NCI-H2081 treated with DMSO at 0.1 percent for 48 hours (cell line): ENCODE results near the gene DACT3.
"Not testable (repeated sequence)": the region's sequence is repeated elsewhere in the genome, so short reads cannot be mapped to it uniquely, and the experiment has no call there.

Experiments used
- DNase-seq: peaks from one replicate; lab custom pipeline; 2025; lab: John Stamatoyannopoulos, UW

Gene DACT3

DNA sequence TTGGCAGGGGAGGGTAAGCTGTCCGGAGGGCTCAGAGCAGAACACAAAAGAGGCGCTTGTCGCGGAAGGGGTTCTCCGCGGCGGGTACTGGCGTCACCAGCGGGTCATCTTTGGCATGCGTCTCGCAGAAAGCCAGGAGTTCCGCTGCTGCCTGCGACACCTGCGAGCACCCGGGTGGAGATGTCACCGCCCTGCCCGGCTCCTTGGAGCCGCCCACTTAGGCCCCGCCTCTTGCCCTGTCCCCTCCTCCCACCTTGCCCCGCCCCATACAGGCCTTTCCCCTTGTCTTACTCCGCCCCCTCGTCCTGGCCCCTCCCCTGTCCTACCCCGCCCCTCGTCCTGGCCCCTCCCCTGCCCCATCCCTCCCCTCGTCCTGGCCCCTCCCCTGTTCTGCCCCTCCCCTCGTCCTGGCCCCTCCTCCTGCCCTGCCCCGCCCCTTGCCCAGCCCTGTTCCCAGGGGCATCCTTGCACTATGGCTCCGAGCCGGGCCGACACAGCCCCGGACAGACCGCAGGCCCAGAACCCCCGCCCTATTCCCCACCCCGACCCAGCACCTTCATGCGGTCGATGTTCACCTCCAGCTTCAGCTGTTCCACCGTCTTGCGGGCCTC, 26.8 kb downstream of the DACT3 start:
- DNase-seq: no peak

DNA sequence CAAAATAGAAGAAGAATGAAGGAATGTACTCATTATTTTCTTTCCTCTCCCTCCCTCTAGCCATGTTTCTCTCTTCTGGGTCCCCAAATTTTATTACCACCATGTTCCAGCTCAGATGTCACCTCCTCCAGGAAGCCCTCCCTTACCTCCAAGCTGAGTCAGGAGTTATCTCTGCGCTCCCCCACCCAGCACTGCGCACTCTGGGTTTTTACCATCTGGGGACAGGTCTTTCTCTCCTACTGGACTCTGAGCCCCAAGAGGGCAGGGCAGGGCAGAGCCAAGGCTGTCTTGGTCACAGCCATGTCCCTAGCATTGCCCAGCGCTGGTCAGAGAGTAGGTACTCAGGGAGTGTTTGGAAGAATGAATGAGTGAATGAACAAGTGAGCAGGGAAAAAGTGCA, 27.9 kb downstream of the DACT3 start:
- no peak for DNase-seq

DNA sequence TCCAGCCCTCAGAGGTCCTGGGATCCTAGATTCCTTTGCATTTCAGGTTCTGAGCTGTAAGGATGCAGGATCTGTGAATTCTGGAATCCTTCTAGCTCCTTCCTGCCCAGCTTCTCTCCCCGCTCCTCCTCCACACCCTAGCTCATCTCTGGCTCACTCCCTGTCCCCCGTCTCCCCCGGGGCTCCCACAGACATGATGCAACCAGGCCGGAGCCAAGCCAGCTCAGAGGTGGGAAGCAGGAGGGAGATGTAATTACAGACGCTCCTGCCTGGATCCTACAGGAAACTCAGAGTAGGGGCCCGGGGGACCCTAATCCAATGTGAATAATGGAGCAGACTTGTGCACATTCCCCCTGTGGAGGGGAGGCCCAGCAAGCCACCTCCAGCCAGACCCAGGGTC, 29.5 kb downstream of the DACT3 start:
- DNase-seq: no peak

DNA sequence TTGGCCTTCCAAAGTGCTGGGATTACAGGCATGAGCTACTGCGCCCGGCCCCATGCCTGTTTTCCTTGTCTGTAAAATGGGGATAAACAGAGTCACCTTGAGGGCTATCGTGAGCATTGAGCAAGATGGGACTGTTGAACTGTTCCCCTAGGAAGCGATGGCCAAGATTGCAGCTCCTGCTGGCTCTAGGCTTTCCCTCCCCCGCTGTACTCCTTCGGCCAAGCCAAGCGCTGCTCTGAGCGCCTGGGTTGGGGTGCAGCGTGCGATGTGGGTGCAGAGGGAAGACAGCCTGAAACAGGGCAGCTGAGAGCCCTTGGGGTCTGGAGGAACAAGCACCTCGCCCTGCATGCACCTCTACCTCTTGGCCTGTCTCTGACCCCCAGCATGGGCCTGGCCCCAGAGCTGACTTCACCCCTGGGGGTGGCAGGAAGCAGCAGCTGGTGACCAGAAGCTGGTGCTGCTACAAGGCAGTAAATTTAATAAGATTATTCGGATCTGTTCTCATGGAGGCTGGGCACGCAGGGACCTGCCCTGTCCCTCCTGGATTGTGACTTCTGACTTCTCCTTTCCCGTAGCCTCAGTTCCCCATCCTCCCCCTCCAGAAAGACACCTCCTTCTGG, 30.3 kb downstream of the DACT3 start:
- no peak for DNase-seq

DNA sequence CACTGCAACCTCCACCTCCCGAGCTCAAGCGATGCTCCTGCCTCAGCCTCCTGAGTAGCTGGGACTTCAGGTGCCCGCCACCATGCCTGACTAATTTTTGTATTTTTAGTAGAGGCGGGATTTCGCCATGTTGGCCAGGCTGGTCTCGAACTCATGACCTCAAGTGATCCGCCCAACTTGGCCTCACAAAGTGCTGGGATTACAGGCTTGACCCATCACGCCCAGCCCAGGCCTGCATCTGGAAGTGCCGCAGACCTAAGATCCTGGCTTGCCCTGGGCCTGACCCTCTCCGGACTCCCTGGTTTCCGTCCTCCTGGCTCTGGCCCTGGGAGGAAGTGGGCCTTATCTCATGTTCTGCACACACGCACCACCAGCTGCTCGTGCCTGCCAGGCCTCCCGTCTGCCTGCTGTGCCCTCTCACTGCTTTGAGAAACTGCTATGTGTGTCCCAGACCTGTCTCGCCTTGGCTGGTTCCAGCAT, 31.4 kb downstream of the DACT3 start:
- no peak for DNase-seq

DNA sequence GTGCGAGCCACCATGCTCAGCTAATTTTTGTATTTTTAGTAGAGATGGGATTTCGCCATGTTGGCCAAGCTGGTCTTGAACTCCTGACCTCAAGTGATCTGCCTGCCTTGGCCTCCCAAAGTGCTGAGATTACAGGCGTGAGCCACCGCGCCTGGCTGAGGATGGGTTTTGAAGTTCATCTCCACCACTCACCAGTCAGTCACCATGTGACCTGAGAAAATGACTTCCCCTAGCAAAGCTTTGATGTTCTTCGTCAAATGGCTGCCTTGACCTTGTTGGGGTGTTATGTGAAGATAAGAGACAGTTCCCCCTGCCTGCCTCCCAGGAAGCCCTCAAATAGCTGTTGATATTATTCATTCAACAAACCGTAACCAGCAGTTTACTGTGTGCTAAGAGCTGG, 32.0 kb downstream of the DACT3 start:
- not testable (repeated sequence) for DNase-seq

DNA sequence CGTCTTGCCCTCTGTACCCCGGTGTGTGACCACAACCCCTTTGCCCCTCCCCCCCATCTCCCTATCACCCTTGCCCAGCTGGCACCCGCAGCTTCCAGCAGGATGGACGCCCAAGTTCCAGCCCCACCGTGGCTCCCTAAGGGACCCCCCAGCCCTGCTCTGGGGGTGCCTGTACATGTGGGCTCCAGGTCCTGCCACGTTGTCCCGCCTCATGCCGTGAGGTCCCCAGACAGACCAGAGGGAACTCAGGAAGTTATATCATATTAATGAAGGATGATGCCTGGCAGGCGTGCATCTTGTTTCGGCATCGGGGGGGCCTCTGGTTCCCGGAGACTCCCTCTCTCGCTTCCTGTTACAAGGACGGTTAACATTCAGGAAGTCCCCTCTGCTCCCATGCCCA, 34.5 kb downstream of the DACT3 start:
- DNase-seq: no peak

DNA sequence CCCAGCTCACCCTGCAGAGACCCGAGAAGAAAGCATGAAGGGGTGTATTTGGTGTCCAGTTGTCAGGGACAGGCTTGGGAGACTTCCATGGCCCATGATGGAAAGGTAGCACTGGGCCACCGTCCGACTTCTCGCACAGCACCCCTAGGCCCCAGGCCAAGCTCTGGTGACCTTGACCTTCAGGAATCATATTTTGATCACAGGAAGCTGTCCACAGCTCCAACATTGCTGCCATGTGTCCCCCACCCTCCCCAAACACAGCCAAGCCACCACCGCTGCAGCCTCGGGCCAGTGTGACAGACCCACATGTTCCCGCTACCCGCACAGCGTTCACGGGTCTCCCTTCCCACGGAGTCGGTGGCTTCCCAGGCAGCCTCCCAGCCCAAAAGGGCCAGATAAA, 35.3 kb downstream of the DACT3 start:
- DNase-seq: no peak

DNA sequence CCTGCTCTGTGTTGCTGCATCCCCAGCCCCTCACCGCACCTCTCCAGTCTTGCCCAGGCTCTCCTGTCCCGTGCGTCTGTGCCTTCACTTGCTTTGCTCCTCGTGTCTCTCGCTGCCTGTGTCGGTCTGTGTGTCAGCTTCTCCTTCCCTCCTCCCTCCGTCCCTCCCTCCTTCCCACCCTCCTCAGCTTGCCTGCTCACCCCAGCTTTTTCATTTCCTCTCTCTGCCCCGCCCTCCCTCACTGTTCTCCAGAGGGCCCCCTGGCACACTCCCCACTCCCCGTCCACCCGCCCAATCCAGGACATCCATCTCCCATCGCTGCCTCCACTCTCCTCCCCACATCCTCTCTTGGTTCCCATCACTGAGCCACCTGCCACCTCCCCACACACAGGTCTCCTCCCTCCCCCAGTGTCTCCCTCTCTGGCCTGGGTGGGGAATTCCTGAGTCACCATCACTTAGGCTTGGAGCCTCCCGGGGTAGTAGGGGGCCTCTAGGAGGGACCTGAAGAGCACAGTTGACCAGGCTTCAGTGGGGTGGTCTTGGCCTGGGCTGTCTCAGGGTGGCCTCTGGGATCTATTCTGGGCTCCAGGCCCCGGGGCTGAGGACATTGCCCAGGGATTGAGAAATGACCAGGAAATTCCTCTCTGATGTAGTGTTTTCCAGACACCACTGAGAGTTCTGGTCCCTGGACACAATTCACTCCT, 35.9 kb downstream of the DACT3 start, which contains the start of gene PTGIR:
TSS of gene PTGIR (minus strand) at position 132 of the 704 bp plus-strand sequence. CDS start 864 bp downstream, outside the sequence.
- no peak for DNase-seq

DNA sequence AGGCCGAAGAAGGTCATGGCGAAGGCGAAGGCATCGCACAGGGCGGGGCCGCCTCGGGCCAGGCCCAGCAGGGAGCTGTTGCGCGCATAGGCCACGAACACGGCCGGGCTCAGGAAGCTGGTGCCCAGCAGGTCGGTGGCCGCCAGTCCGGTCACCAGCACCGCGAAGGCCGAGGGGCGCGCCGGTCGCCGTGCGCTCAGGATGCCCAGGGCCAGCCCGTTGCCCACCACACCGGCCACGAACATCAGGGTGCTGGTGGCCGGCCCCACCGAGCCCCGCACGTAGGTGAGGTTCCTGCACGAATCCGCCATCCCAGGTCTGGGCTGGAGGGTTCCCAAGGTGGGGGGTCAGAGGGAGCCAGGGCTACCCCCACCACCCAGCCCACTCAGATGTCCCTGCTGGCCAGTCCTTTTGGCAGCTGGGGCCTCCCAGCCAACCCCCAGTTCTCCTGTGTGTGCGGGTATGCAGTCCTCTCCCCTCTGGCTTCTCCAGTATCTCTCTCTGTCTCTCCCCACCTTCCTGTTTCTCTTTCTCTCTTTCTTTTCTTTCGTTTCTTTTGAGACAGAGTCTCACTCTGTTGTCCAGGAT, 37.0 kb downstream of the DACT3 start:
- DNase-seq: no peak

DNA sequence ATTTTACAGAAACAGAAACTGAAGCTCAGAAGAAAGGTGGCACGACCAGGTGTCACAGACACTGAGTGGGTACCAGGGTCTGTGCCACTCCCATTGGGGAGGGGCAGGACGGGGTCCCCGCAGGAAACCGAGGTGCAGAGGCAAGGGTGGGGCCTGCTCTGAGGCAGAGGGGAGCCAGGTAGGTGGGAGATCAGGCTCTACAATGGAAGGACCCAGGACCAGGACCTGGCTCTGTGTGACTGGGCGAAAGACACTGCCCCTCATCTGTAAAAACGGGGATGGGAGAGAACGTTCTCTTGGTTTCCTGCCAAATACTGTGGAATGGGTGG, 38.9 kb downstream of the DACT3 start:
- DNase-seq: no peak

DNA sequence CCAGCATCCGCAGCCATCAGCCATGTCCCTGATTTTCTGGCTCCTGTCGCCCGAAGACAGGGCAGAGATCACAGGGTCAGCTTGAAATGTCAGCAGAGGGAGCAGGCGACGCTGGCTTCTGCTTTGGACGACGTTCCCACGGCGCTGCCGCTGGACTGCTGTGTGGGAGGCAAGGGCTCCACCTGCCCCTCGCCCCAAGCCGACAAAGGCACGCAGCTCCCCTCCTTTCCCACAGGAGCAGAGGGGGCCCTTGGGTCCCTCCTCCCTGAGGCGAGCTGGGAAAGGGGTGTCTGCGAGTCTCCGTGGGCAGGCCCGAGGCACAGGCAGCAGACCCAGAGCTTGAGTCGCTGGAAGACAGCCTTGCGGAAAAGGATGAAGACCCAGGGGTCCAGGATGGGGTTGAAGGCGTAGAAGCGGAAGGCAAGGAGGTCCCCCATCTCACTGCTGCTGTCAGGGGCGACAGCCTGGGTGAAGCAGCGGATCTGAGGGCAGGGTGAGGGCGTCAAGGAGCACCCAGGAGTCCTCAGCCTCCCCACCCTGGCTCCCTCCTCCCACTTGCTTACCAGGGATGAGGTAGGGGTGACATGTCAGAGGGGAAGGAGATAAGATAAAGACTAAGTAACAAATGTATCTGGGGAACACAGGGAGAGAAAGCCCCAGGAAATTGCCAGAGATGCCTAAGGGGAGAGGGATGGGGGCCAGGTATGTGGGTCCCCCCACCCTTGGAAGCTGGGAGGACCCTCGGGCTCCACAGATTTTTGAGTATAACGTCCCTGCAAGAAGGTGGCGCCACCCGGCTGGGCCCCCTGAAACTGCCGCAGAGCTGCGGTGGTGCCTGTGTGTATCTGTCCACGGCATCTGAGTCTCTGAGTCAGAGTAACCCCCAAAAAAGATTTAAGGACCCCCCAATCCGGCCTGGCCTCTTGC, 39.5 kb downstream of the DACT3 start:
- no peak for DNase-seq

DNA sequence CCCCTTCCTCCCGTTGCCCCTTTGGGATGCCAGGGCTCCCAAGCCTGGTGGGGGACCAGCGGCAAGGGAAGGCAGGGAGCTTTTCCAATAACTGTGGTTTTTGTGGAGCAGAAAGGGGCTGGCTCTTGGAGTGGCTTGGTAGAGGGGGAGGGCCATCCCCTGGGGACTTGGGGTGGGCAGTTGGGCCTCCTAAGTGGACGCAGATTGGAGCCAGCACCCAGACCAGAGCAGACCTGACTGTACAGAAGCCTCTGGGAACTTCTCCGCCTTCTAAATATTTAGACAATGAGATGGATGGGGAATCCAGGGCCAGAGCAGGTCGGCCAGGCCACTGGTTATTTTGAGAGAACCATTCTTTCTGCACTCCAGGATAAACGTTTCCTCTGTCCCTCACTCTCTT, 40.3 kb downstream of the DACT3 start:
- DNase-seq: no peak

DNA sequence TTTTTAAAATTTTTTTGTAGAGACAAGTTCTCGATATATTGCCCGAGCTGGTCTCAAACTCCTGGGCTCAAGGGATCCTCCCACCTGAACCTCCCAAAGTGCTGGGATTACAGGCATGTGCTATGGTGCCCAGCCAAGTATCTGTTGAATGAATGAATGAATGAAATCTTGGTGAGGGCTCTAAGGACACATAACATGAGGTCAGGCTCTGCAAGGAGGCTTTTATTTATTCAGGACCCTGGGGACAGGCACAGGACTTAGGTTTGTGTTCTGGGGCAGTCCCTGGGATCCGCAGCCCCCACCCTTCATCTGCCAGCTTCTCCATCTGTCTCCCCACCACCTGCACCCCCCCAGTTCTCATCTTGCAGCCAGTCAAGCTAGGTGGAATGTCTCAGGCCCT, 40.7 kb downstream of the DACT3 start:
- no peak for DNase-seq

DNA sequence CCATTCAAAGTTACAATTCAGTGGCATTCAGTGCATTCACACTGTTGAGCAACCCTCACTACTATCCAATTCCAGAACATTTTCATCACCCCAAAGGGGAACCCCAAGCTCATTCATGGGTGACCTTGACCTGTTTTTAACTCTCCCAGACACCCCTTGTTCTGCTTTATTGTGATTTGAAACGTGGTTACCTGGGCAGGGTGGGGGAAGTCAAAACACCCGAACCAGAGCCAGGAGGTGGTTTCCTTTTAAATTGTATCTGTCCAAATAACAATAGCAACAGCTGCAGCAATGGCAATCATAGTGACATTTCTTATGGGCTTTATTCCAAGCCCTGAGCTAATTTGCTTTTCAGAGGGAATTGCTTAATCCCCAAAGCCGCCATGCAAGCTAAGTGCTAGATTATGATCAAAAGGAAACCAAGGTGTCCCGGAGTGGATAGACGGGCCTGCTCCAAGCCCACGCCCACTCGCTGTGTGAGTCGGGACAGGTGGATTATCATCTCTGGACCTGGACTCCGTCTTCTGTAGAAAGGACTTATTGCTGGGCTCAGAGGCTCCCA, 42.2 kb downstream of the DACT3 start:
- no peak for DNase-seq

DNA sequence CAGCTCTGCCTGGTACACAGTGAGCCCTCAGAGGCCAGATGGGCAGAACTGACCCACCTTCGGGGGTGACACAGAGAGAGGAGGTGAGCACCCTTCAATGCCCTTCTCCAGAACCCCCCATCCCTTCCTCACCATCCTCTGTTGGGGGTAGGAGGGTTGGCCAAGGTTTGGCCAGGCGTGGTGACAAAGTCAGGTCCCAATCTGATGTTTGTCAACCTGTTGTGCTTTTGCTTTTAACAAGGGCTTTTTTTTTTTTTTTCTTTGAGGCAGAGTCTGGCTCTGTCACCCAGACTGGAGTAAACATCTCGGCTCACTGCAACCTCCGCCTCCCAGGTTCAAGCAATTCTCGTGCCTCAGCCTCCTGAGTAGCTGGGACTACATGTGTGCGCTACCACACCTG, 43.4 kb downstream of the DACT3 start:
- no peak for DNase-seq

DNA sequence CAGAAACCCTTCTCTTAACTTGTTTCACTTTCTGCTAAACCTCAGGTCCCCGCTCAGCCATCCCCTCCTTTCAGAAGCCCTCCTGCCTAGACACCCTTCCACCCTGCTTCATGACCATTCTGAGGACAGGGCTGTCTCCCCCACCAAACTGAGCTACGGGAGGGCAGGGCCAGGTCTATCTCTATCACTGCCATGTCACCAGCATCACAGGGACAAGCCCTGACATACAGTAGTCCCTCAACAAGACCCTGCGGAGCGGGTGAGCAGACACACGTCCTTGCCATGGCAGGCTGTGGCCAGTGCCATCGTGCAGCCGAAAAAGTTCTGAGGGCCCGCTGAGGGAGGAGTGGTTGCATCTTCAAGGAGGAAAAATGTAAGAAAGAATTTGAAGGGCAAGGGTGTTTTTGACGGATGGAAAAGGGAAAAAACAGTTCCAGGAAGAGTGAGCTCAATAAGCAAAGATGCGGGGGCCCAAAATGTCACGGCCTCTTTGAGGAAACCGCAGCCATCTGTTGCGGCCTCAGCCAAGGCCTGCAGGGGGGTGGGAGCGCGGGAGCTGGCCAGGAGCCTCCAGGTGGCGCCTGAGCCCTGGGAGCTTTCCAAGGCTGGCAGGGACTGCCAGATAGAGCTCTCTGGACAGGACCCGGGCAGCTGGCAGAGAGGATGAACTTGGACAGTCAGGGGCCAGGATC, 44.2 kb downstream of the DACT3 start:
- no peak for DNase-seq

DNA sequence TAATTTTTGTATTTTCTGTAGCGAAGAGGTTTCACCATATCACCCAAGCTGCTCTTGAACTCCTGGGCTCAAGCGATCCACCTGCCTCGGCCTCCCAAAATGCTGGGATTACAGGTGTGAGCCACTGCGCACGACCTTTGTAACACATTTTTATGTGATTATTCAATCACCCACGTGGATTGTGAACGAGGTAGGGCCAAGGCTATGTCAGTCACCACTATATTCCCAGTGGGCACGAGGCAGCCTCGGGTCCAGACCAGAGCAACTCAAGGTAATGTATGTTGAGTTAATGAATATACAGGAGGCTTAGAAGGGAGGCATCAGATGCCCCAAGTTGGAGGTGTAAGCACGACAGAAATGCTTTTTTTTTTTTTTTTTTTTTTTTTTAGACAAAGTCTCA, 45.0 kb downstream of the DACT3 start:
- DNase-seq: no peak

DNA sequence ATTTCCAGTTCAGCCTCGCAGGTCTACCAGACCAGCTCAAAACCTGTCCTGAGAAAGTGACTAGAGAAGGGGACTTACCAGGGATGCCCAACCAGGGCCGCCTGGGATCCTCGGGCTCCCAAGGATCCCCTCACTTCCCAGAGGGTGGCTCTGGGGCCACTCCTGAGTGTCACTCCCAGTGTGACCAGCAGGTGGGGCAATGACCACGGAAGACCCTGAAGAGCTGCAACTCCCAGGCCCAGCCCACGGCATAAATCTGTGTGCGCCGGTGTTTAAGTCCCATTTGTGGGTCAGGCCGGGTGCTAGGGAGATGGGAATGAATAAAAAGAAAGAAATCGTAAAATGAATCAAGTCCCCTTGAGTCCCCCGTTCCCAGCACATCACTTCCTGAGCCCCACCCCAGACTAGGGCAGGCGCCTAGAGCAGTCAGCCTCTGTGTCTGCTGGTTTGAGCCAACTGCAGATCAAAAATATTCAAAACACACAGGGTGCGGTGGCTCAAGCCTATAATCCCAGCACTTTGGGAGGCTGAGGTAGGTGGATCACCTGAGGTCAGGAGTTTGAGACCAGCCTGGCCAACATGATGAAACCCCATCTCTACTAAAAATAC, 46.8 kb downstream of the DACT3 start:
- no peak for DNase-seq

DNA sequence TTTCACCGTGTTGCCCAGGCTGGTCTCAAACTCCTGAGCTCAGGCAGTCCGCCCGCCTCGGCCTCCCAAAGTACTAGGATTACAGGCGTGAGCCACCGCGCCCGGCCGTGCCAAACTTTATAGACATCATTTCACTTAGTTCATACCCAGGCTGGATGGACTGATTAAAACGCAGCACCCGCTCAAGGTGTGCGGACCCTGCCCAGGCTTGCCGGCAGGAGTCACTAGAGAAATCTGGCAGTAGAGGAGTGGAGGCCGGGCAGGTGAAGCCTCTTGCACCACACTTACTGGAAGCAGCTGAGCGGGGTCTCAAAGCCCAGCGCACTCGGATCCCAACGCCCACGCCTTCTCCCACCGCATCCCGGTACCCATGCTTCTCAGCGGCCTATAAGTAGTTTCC, 47.5 kb downstream of the DACT3 start:
- DNase-seq: no peak

DNA sequence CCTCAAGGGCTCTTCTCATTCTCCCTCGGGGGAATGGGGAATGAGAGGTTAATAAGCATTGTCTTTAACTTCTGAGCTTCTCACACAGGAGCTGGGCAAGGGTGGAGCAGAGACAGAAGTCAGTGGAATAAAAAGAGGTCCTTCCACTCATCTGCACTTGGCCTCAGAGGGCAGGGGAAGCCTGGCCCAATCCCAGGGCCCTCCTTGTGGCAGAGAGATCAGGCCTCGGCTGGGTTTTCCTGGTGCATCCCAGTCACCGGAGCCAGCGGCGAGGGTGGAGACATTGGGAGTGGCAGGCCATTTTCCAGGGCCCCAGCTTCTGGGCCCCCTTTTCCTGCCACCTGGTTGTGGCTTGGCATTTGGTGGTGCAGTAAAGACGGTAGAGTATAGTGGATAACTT, 49.2 kb downstream of the DACT3 start:
- DNase-seq: no peak
